ENCODE data around the gene CFC1.
"Not testable (repeated sequence)": the region's sequence is repeated elsewhere in the genome, so short reads cannot be mapped to it uniquely, and the experiment has no call there.

Gene CFC1

GRCh38 chr2:130579121-130579520 is 20.3 kb downstream of the CFC1 start:
- H3K4me1 ChIP-seq (ENCODE audit: control insufficient read depth in 1 of 2, insufficient read depth in 2 of 2, low read length in 2 of 2); H3K27ac ChIP-seq (ENCODE audit: low read length); H3K4me3 ChIP-seq (ENCODE audit: low read depth in 1 of 2, low read length in 2 of 2); H3K27me3 ChIP-seq (ENCODE audit: low read depth, low read length); H3K9me3 ChIP-seq (ENCODE audit: control insufficient read depth in 1 of 2, low read length in 2 of 2); H3K36me3 ChIP-seq (ENCODE audit: control insufficient read depth in 1 of 2, insufficient read depth in 2 of 2, low read length in 2 of 2): not testable (repeated sequence)

DNA sequence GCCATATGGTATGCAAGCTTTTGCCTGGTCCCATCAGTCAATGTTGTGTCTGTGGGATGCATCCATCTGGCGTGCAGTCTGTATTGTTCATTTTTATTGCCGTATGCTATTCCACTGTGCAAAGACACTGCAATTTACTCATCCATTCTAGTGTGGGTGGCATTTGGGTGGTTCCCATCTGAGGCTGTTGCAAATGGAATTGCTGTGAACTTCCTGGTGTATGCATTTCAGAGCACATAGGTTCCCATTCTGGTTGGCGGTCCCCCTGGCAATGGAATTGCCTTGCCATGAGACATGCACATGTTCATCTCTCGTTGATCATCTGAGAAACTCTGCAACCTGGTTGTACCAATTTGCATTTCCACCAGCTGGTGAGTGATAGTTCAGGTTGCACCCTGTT is 21.8 kb downstream of the CFC1 start:
- not testable (repeated sequence) for H3K4me3 ChIP-seq (ENCODE audit: low read depth in 1 of 2, low read length in 2 of 2); H3K27me3 ChIP-seq (ENCODE audit: low read depth, low read length); H3K36me3 ChIP-seq (ENCODE audit: control insufficient read depth in 1 of 2, insufficient read depth in 2 of 2, low read length in 2 of 2); H3K4me1 ChIP-seq (ENCODE audit: control insufficient read depth in 1 of 2, insufficient read depth in 2 of 2, low read length in 2 of 2); H3K27ac ChIP-seq (ENCODE audit: low read length); H3K9me3 ChIP-seq (ENCODE audit: control insufficient read depth in 1 of 2, low read length in 2 of 2)

DNA sequence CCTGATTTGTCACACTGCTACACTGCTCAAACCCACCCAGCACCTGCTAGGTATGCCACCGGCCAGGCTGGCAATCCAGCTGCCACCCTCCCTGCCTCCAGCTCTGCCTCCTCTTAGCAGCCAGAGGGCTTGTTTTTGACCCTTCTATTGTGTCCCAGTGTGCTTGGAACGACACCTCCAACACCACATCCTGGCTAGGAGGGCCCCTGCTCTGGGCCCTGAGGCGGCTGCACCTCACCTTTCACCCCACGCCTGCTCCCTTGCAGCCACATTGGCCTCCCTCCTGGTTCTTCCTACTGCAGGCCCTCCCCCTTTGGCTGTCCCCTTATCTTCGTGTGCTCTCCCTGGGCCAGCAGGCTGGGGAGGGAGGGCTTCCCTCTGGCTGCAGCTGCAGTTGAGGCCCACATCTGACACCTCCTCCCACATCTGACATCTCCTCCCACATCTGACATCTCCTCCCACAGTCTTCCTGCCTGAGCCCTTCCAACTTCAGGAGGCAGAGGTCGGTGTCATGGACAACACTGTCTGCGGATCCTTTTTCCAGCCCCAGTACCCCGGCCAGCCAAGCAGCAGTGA is 23.1 kb downstream of the CFC1 start:
- not testable (repeated sequence) for H3K36me3 ChIP-seq (ENCODE audit: control insufficient read depth in 1 of 2, insufficient read depth in 2 of 2, low read length in 2 of 2); H3K4me1 ChIP-seq (ENCODE audit: control insufficient read depth in 1 of 2, insufficient read depth in 2 of 2, low read length in 2 of 2); H3K4me3 ChIP-seq (ENCODE audit: low read depth in 1 of 2, low read length in 2 of 2); H3K27me3 ChIP-seq (ENCODE audit: low read depth, low read length); H3K27ac ChIP-seq (ENCODE audit: low read length); H3K9me3 ChIP-seq (ENCODE audit: control insufficient read depth in 1 of 2, low read length in 2 of 2)

GRCh38 chr2:130574230-130574629 is 25.1 kb downstream of the CFC1 start:
- H3K27ac ChIP-seq (ENCODE audit: low read length): not testable (repeated sequence)

DNA sequence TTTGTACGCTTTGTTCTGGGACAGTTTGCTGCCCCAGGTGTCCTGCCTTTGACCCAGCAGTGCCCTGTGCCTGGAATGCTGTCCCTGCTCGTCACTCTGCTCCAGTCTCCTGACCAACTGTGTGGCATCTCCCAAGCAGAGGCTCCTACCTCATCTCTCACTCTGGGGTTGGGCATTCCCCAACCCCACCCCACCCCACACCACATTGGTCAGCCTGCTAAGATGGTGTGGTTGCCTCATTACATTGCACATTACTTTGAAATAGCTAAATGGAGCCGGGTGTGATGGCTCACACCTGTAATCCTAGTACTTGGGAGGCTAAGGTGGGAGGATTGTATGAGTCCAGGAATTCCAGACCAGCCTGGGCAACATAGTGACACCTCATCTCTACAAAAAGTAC is 27.4 kb downstream of the CFC1 start:
- H3K4me1 ChIP-seq (ENCODE audit: control insufficient read depth in 1 of 2, insufficient read depth in 2 of 2, low read length in 2 of 2); H3K4me3 ChIP-seq (ENCODE audit: low read depth in 1 of 2, low read length in 2 of 2); H3K27ac ChIP-seq (ENCODE audit: low read length); H3K27me3 ChIP-seq (ENCODE audit: low read depth, low read length); H3K9me3 ChIP-seq (ENCODE audit: control insufficient read depth in 1 of 2, low read length in 2 of 2); H3K36me3 ChIP-seq (ENCODE audit: control insufficient read depth in 1 of 2, insufficient read depth in 2 of 2, low read length in 2 of 2): not testable (repeated sequence)

More at GRCh38 chr2:130574230-130574629, 25.1 kb downstream of the CFC1 start:
- H3K4me3 ChIP-seq (ENCODE audit: low read depth in 1 of 2, low read length in 2 of 2); H3K4me1 ChIP-seq (ENCODE audit: control insufficient read depth in 1 of 2, insufficient read depth in 2 of 2, low read length in 2 of 2); H3K27me3 ChIP-seq (ENCODE audit: low read depth, low read length); H3K36me3 ChIP-seq (ENCODE audit: control insufficient read depth in 1 of 2, insufficient read depth in 2 of 2, low read length in 2 of 2); H3K9me3 ChIP-seq (ENCODE audit: control insufficient read depth in 1 of 2, low read length in 2 of 2): not testable (repeated sequence)

DNA sequence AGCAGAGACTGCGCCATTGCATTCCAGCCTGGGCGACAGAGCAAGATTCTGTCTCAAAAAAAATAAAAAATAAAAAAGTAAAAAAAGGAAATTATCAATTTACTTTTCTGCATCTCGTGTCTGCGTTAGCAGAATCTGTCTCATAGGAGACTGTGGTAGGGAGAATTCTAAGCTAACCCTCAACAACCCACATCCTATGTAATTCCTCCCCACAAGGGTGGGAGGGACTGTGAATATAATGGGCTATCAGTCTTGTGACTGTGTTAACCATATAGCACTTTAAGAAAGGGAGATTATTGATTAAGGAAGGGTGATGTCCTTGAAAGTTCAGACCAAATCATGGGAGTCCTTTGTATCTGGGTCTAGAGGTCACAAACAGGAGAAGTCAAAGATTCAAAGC is 33.2 kb downstream of the CFC1 start:
- not testable (repeated sequence) for H3K4me3 ChIP-seq (ENCODE audit: low read depth in 1 of 2, low read length in 2 of 2); H3K27me3 ChIP-seq (ENCODE audit: low read depth, low read length); H3K4me1 ChIP-seq (ENCODE audit: control insufficient read depth in 1 of 2, insufficient read depth in 2 of 2, low read length in 2 of 2); H3K9me3 ChIP-seq (ENCODE audit: control insufficient read depth in 1 of 2, low read length in 2 of 2); H3K36me3 ChIP-seq (ENCODE audit: control insufficient read depth in 1 of 2, insufficient read depth in 2 of 2, low read length in 2 of 2); H3K27ac ChIP-seq (ENCODE audit: low read length)

DNA sequence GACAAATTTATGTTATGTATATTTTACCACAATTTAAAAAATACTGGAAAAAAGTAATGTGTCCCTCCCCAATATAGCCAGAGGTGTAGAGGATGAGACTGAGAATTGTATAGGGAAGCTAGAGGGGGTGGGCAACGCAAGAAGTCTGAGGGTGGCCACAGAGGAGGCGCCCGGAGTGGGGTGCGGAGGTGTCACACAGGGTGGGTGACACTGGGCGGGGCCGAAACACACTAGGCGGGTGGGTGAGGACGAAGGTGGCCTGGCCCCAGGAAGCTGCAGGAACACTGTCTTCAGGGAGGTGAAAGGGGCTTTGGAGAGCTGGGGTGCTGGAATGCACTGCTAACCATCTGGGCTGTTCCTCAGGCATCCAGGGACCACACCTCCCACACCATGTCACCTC is 42.9 kb downstream of the CFC1 start:
- not testable (repeated sequence) for H3K27ac ChIP-seq (ENCODE audit: low read length); H3K36me3 ChIP-seq (ENCODE audit: control insufficient read depth in 1 of 2, insufficient read depth in 2 of 2, low read length in 2 of 2); H3K4me1 ChIP-seq (ENCODE audit: control insufficient read depth in 1 of 2, insufficient read depth in 2 of 2, low read length in 2 of 2); H3K9me3 ChIP-seq (ENCODE audit: control insufficient read depth in 1 of 2, low read length in 2 of 2); H3K27me3 ChIP-seq (ENCODE audit: low read depth, low read length); H3K4me3 ChIP-seq (ENCODE audit: low read depth in 1 of 2, low read length in 2 of 2)

GRCh38 chr2:130554178-130554577 is 45.2 kb downstream of the CFC1 start:
- not testable (repeated sequence) for H3K4me3 ChIP-seq (ENCODE audit: low read depth in 1 of 2, low read length in 2 of 2); H3K36me3 ChIP-seq (ENCODE audit: control insufficient read depth in 1 of 2, insufficient read depth in 2 of 2, low read length in 2 of 2); H3K27me3 ChIP-seq (ENCODE audit: low read depth, low read length); H3K4me1 ChIP-seq (ENCODE audit: control insufficient read depth in 1 of 2, insufficient read depth in 2 of 2, low read length in 2 of 2); H3K27ac ChIP-seq (ENCODE audit: low read length); H3K9me3 ChIP-seq (ENCODE audit: control insufficient read depth in 1 of 2, low read length in 2 of 2)

- not testable (repeated sequence) for H3K9me3 ChIP-seq (ENCODE audit: control insufficient read depth in 1 of 2, low read length in 2 of 2); H3K4me3 ChIP-seq (ENCODE audit: low read depth in 1 of 2, low read length in 2 of 2); H3K27ac ChIP-seq (ENCODE audit: low read length); H3K36me3 ChIP-seq (ENCODE audit: control insufficient read depth in 1 of 2, insufficient read depth in 2 of 2, low read length in 2 of 2); H3K4me1 ChIP-seq (ENCODE audit: control insufficient read depth in 1 of 2, insufficient read depth in 2 of 2, low read length in 2 of 2); H3K27me3 ChIP-seq (ENCODE audit: low read depth, low read length)
Measured at GRCh38 chr2:130549475-130549874, 49.9 kb downstream of the CFC1 start.

DNA sequence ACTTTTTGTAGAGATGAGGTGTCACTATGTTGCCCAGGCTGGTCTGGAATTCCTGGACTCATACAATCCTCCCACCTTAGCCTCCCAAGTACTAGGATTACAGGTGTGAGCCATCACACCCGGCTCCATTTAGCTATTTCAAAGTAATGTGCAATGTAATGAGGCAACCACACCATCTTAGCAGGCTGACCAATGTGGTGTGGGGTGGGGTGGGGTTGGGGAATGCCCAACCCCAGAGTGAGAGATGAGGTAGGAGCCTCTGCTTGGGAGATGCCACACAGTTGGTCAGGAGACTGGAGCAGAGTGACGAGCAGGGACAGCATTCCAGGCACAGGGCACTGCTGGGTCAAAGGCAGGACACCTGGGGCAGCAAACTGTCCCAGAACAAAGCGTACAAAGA is 51.0 kb downstream of the CFC1 start:
- not testable (repeated sequence) for H3K36me3 ChIP-seq (ENCODE audit: control insufficient read depth in 1 of 2, insufficient read depth in 2 of 2, low read length in 2 of 2); H3K27ac ChIP-seq (ENCODE audit: low read length); H3K27me3 ChIP-seq (ENCODE audit: low read depth, low read length)

GRCh38 chr2:130544978-130545377 is 54.4 kb downstream of the CFC1 start:
- not testable (repeated sequence) for H3K4me1 ChIP-seq (ENCODE audit: control insufficient read depth in 1 of 2, insufficient read depth in 2 of 2, low read length in 2 of 2); H3K27me3 ChIP-seq (ENCODE audit: low read depth, low read length); H3K9me3 ChIP-seq (ENCODE audit: control insufficient read depth in 1 of 2, low read length in 2 of 2); H3K4me3 ChIP-seq (ENCODE audit: low read depth in 1 of 2, low read length in 2 of 2); H3K27ac ChIP-seq (ENCODE audit: low read length); H3K36me3 ChIP-seq (ENCODE audit: control insufficient read depth in 1 of 2, insufficient read depth in 2 of 2, low read length in 2 of 2)

More for the DNA sequence above, 51.0 kb downstream of the CFC1 start:
- not testable (repeated sequence) for H3K9me3 ChIP-seq (ENCODE audit: control insufficient read depth in 1 of 2, low read length in 2 of 2); H3K4me3 ChIP-seq (ENCODE audit: low read depth in 1 of 2, low read length in 2 of 2); H3K4me1 ChIP-seq (ENCODE audit: control insufficient read depth in 1 of 2, insufficient read depth in 2 of 2, low read length in 2 of 2)

GRCh38 chr2:130543785-130544528 is 55.4 kb downstream of the CFC1 start:
- H3K4me3 ChIP-seq (ENCODE audit: low read depth in 1 of 2, low read length in 2 of 2); H3K27me3 ChIP-seq (ENCODE audit: low read depth, low read length); H3K36me3 ChIP-seq (ENCODE audit: control insufficient read depth in 1 of 2, insufficient read depth in 2 of 2, low read length in 2 of 2); H3K27ac ChIP-seq (ENCODE audit: low read length); H3K9me3 ChIP-seq (ENCODE audit: control insufficient read depth in 1 of 2, low read length in 2 of 2); H3K4me1 ChIP-seq (ENCODE audit: control insufficient read depth in 1 of 2, insufficient read depth in 2 of 2, low read length in 2 of 2): not testable (repeated sequence)

Measured in muscle layer of duodenum (tissue), 2 donors.